HUES6 (cell line): ENCODE measurements around the gene COL21A1.
"Not testable (repeated sequence)": the region's sequence is repeated elsewhere in the genome, so short reads cannot be mapped to it uniquely, and the experiment has no call there.

Experiments used
- H3K27ac ChIP-seq: 2 replicates; pipeline ENCODE4 v1.7.0; 2013; ENCODE audit warnings: low read depth, mild to moderate bottlenecking, low read length, inconsistent platforms
- H3K27me3 ChIP-seq: 2 replicates; pipeline ENCODE4 v1.6.1; 2013; ENCODE audit warnings: low read length; ENCODE audit not compliant: control insufficient read depth, insufficient read depth
- H3K36me3 ChIP-seq: 2 replicates; pipeline ENCODE4 v1.6.1; 2013; ENCODE audit warnings: low read length; ENCODE audit not compliant: control insufficient read depth, insufficient read depth
- H3K4me1 ChIP-seq: 2 replicates; pipeline ENCODE4 v1.6.1; 2013; ENCODE audit warnings: low read length; ENCODE audit not compliant: control insufficient read depth, insufficient read depth
- H3K4me3 ChIP-seq: 2 replicates; pipeline ENCODE4 v1.5.1; 2013; ENCODE audit warnings: low read depth, low read length
- H3K9ac ChIP-seq: one replicate; pipeline ENCODE4 v1.6.1; 2013; ENCODE audit warnings: mild to moderate bottlenecking, low read length
- H3K9me3 ChIP-seq: 2 replicates; pipeline ENCODE4 v1.6.1; 2013; ENCODE audit warnings: low read depth, low read length; ENCODE audit not compliant: control insufficient read depth, insufficient read depth

Gene COL21A1

GRCh38 chr6:56014039-56014438 is 233.3 kb downstream of the COL21A1 start:
- H3K4me3 ChIP-seq, H3K4me1 ChIP-seq, H3K9me3 ChIP-seq, H3K27me3 ChIP-seq, H3K36me3 ChIP-seq, H3K27ac ChIP-seq, H3K9ac ChIP-seq: not testable (repeated sequence)

- Histone ChIP-seq H3K9me3 (peaks cover 3% of the 10 kb centered on the region; the same call in 1 of the 2 replicates), H3K4me3 (no peak overlapping the region), H3K27ac (no peak overlapping the region)
Measured at GRCh38 chr6:56009636-56010035, 237.7 kb downstream of the COL21A1 start.

More at GRCh38 chr6:56009636-56010035, 237.7 kb downstream of the COL21A1 start:
- H3K27me3 ChIP-seq = no peaks in the 10 kb centered on the region
- H3K36me3 ChIP-seq = no peaks in the 10 kb centered on the region
- H3K9ac ChIP-seq = no peak overlapping the region
- no peaks in the 10 kb centered on the region for H3K4me1 ChIP-seq
